ENCODE results near the gene PDE4D. TPM values are rescaled to one million over a fixed set of nuclear protein-coding genes. Genes with fewer than 3 reads are reported as not detected.

The PDE4D gene
- total RNA-seq, 1 experiment from 2014 or later = 3.6 TPM

DNA sequence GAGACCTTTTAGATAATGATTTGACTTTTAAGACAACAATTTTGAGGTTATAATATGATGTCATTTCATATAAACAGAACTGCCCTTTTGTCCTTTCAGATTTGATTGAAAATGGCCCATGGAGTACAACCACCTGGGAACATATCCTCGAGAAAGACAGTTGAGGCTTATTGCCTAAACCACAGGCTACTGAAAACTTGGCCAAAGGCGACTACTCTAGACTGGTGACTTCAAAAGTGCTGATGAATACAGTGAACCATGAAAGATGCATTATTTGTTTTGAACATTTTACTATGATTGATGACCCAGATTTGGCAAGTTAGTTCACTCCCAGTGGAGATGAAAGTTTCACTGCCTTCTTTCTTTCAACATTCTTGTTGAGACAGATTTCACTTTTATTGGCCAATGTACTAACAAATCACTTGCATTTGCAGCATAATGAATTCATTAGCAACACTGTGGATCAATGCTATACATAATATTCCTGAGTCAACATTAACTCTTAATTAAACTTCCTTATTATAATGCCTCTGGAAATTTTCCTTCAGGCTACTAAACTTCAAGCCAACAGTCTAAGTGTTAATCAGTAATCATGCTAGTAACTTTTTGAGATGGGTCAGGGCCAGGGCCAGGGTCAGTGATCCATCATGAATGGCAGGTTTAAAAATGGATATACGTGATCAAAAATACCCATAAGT is 830.4 kb downstream of the PDE4D start:
- Histone ChIP-seq H3K27me3 (ENCODE audit: low read length) (no peaks in the 10 kb centered on the region), H3K4me2 (ENCODE audit: low read length) (peak overlapping the region; percentile 53), H3K4me1 (ENCODE audit: insufficient read depth, low read length) (peaks cover 58% of the 10 kb centered on the region), H3K4me3 (ENCODE audit: low read length) (no peak overlapping the region), H3K9me2 (replicated peaks; ENCODE audit: low read length) (no peaks in the 10 kb centered on the region), H3K79me2 (ENCODE audit: low read length) (no peaks in the 10 kb centered on the region), H3K36me3 (ENCODE audit: low read depth, low read length) (no peaks in the 10 kb centered on the region), H2AFZ (ENCODE audit: low read length) (no peak overlapping the region), H4K20me1 (ENCODE audit: low read length) (no peaks in the 10 kb centered on the region), H3F3A (ENCODE audit: low read length, unreplicated experiment) (no peaks in the 10 kb centered on the region), H3K9me3 (ENCODE audit: low read length) (no peaks in the 10 kb centered on the region), H3K9ac (ENCODE audit: low read length) (peak overlapping the region; percentile 15; the same call in 1 of the 2 replicates), H3K27ac (ENCODE audit: low read length) (peak overlapping the region; percentile 94)
- ChIA-PET POLR2A (ENCODE audit: unreplicated experiment) (no interaction called here), CTCF (interaction anchor here (0.6 kb wide), 1 partner anchor 126 kb away, joined by 3 read pairs; no protein-coding TSS in a partner anchor)
- intact Hi-C loops (cut with micrococcal nuclease) = no loop called here
- BruUV-seq (replicated peaks) = no TSS peak
- DNase-seq = peak; percentile 62
- ATAC-seq = peak; percentile 43
- TF ChIP-seq, protein P1, sequence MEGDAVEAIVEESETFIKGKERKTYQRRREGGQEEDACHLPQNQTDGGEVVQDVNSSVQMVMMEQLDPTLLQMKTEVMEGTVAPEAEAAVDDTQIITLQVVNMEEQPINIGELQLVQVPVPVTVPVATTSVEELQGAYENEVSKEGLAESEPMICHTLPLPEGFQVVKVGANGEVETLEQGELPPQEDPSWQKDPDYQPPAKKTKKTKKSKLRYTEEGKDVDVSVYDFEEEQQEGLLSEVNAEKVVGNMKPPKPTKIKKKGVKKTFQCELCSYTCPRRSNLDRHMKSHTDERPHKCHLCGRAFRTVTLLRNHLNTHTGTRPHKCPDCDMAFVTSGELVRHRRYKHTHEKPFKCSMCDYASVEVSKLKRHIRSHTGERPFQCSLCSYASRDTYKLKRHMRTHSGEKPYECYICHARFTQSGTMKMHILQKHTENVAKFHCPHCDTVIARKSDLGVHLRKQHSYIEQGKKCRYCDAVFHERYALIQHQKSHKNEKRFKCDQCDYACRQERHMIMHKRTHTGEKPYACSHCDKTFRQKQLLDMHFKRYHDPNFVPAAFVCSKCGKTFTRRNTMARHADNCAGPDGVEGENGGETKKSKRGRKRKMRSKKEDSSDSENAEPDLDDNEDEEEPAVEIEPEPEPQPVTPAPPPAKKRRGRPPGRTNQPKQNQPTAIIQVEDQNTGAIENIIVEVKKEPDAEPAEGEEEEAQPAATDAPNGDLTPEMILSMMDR (conservative IDR thresholded peaks at IDR 0.05; ENCODE audit: low read depth, low read length) = no peak
- no peak for TF ChIP-seq EZH2phosphoT487 (IDR thresholded peaks at IDR 0.05; ENCODE audit: borderline replicate concordance, low read length)
- no peak for TF ChIP-seq EZH2 (IDR thresholded peaks at IDR 0.05; ENCODE audit: low read length, unreplicated experiment)

- no peaks in the 10 kb centered on the region for H3K9me2 ChIP-seq (replicated peaks; ENCODE audit: low read length)
- H3K79me2 ChIP-seq (ENCODE audit: low read length) = no peaks in the 10 kb centered on the region
- no peaks in the 10 kb centered on the region for H3K27me3 ChIP-seq (ENCODE audit: low read length)
- CTCF ChIA-PET = no interaction called here
- no peaks in the 10 kb centered on the region for H3K36me3 ChIP-seq (ENCODE audit: low read depth, low read length)
- no peaks in the 10 kb centered on the region for H4K20me1 ChIP-seq (ENCODE audit: low read length)
- peaks cover 55% of the 10 kb centered on the region for H3K4me1 ChIP-seq (ENCODE audit: insufficient read depth, low read length)
- H3K4me2 ChIP-seq (ENCODE audit: low read length) = peak overlapping the region; percentile 58; the same call in 1 of the 2 replicates
- BruUV-seq (replicated peaks) = no TSS peak
- H3K4me3 ChIP-seq (ENCODE audit: low read length) = no peak overlapping the region
- ATAC-seq = peak; percentile 88
- POLR2A ChIA-PET (ENCODE audit: unreplicated experiment) = no interaction called here
- TF ChIP-seq EZH2 (IDR thresholded peaks at IDR 0.05; ENCODE audit: low read length, unreplicated experiment) (no peak), EZH2phosphoT487 (IDR thresholded peaks at IDR 0.05; ENCODE audit: borderline replicate concordance, low read length) (no peak)
- TF ChIP-seq, protein P1 (conservative IDR thresholded peaks at IDR 0.05; ENCODE audit: low read depth, low read length) = no peak
- intact Hi-C loops (cut with micrococcal nuclease) = no loop called here
- H3K9me3 ChIP-seq (ENCODE audit: low read length) = no peaks in the 10 kb centered on the region
- no peaks in the 10 kb centered on the region for H3F3A ChIP-seq (ENCODE audit: low read length, unreplicated experiment)
- DNase-seq = peak; percentile 79
- peak overlapping the region; percentile 94 for H3K27ac ChIP-seq (ENCODE audit: low read length)
- no peak overlapping the region for H2AFZ ChIP-seq (ENCODE audit: low read length)
- H3K9ac ChIP-seq (ENCODE audit: low read length) = peak overlapping the region; percentile 20; the same call in 1 of the 2 replicates
Observed at GRCh38 chr5:59061377-59061776, 832.1 kb downstream of the PDE4D start.

GRCh38 chr5:59058969-59059687 is 834.4 kb downstream of the PDE4D start:
- Histone ChIP-seq H3K9me3 (ENCODE audit: low read length) (no peaks in the 10 kb centered on the region), H3K4me3 (ENCODE audit: low read length) (no peak overlapping the region), H3F3A (ENCODE audit: low read length, unreplicated experiment) (no peaks in the 10 kb centered on the region), H3K4me2 (ENCODE audit: low read length) (no peak overlapping the region), H3K36me3 (ENCODE audit: low read depth, low read length) (no peaks in the 10 kb centered on the region), H3K9me2 (replicated peaks; ENCODE audit: low read length) (no peaks in the 10 kb centered on the region), H3K27ac (ENCODE audit: low read length) (no peak overlapping the region), H4K20me1 (ENCODE audit: low read length) (no peaks in the 10 kb centered on the region), H3K9ac (ENCODE audit: low read length) (no peak overlapping the region), H3K79me2 (ENCODE audit: low read length) (no peaks in the 10 kb centered on the region), H3K27me3 (ENCODE audit: low read length) (no peaks in the 10 kb centered on the region), H2AFZ (ENCODE audit: low read length) (no peak overlapping the region), H3K4me1 (ENCODE audit: insufficient read depth, low read length) (peaks cover 43% of the 10 kb centered on the region)
- ChIA-PET POLR2A (ENCODE audit: unreplicated experiment) (no interaction called here), CTCF (no interaction called here)
- no peak for TF ChIP-seq EZH2 (IDR thresholded peaks at IDR 0.05; ENCODE audit: low read length, unreplicated experiment)
- TF ChIP-seq EZH2phosphoT487 (IDR thresholded peaks at IDR 0.05; ENCODE audit: borderline replicate concordance, low read length) = no peak
- TF ChIP-seq, protein P1 (conservative IDR thresholded peaks at IDR 0.05; ENCODE audit: low read depth, low read length) = no peak
- intact Hi-C loops (cut with micrococcal nuclease) = no loop called here
- DNase-seq = no peak
- no TSS peak for BruUV-seq (replicated peaks)
- ATAC-seq = no peak
